Neuronal stem cell (in vitro differentiated cells): ENCODE measurements around the gene GSTO1.

Experiments used
- DNase-seq: peaks from one replicate; pipeline ENCODE4 v3.0.0-alpha.2; 2013; ENCODE audit warnings: low spot score
- H2AFZ ChIP-seq: one replicate; pipeline ENCODE4 v1.6.1; 2013; ENCODE audit warnings: mild to moderate bottlenecking, low read length, inconsistent platforms
- H2AK5ac ChIP-seq: 2 replicates; pipeline ENCODE4 v1.6.1; 2013; ENCODE audit warnings: low read depth, mild to moderate bottlenecking, inconsistent platforms, low read length, moderate library complexity, mixed read lengths
- H2BK120ac ChIP-seq: 2 replicates; pipeline ENCODE4 v1.6.1; 2013; ENCODE audit warnings: low read depth, mild to moderate bottlenecking, inconsistent platforms, low read length, moderate library complexity, mixed read lengths
- H2BK12ac ChIP-seq: one replicate; pipeline ENCODE4 v1.6.1; 2013; ENCODE audit warnings: low read length, inconsistent platforms
- H2BK15ac ChIP-seq: 2 replicates; pipeline ENCODE4 v1.6.1; 2013; ENCODE audit warnings: mild to moderate bottlenecking, low read length, inconsistent platforms, mixed read lengths
- H2BK5ac ChIP-seq: one replicate; pipeline ENCODE4 v1.6.1; 2013; ENCODE audit warnings: inconsistent platforms, mild to moderate bottlenecking, low read length, moderate library complexity
- H3K14ac ChIP-seq: one replicate; pipeline ENCODE4 v1.6.1; 2013; ENCODE audit warnings: low read length, inconsistent platforms
- H3K18ac ChIP-seq: 2 replicates; pipeline ENCODE4 v1.6.1; 2013; ENCODE audit warnings: low read length, inconsistent platforms
- H3K23ac ChIP-seq: 2 replicates; pipeline ENCODE4 v1.6.1; 2013; ENCODE audit warnings: low read depth, mild to moderate bottlenecking, mixed read lengths, low read length, inconsistent platforms; ENCODE audit not compliant: poor library complexity
- H3K27ac ChIP-seq: replicated peaks from 3 replicates; pipeline ENCODE4 v1.5.1; 2013; ENCODE audit warnings: low read length, inconsistent platforms
- H3K27me3 ChIP-seq, 3 experiments: 2 replicates each; pipeline ENCODE4 v1.6.1; 2013; ENCODE audit warnings: low read length in 3 of 3, mild to moderate bottlenecking in 2 of 3, inconsistent platforms in 1 of 3, low read depth in 1 of 3, mixed read lengths in 1 of 3, moderate library complexity in 1 of 3; ENCODE audit not compliant: control insufficient read depth in 3 of 3, insufficient read depth in 3 of 3
- H3K36me3 ChIP-seq, 2 donors: replicated peaks in 1 of 2; 2 replicates each; pipeline ENCODE4 v1.6.1; 2013; ENCODE audit warnings: low read length in 2 of 2; ENCODE audit not compliant: control insufficient read depth in 2 of 2, insufficient read depth in 2 of 2
- H3K4ac ChIP-seq: 2 replicates; pipeline ENCODE4 v1.6.1; 2013; ENCODE audit warnings: inconsistent platforms, mild to moderate bottlenecking, low read length, moderate library complexity
- H3K4me1 ChIP-seq, 2 donors: 1 replicate in 1 of 2; 2 replicates in 1 of 2; pipeline ENCODE4 v1.6.1; 2013; ENCODE audit warnings: low read length in 2 of 2, low read depth in 1 of 2; ENCODE audit not compliant: control insufficient read depth in 2 of 2, insufficient read depth in 1 of 2
- H3K4me2 ChIP-seq: one replicate; pipeline ENCODE4 v1.6.1; 2013; ENCODE audit warnings: mild to moderate bottlenecking, low read length, inconsistent platforms; ENCODE audit not compliant: insufficient read depth, poor library complexity, severe bottlenecking
- H3K4me3 ChIP-seq, 2 donors: 2 replicates each; pipeline ENCODE4 v1.5.1; 2013; ENCODE audit warnings: low read length in 2 of 2, mild to moderate bottlenecking in 2 of 2, inconsistent platforms in 1 of 2, moderate library complexity in 1 of 2
- H3K79me1 ChIP-seq: one replicate; pipeline ENCODE4 v1.6.1; 2013; ENCODE audit warnings: low read depth, mild to moderate bottlenecking, inconsistent platforms, low read length, moderate library complexity
- H3K9ac ChIP-seq: one replicate; pipeline ENCODE4 v1.6.1; 2013; ENCODE audit warnings: mild to moderate bottlenecking, low read depth, low read length, inconsistent platforms; ENCODE audit not compliant: poor library complexity
- H3K9me3 ChIP-seq, 2 donors: replicated peaks in 1 of 2; 2 replicates each; pipeline versions ENCODE3 to v1.6.1; 2013; ENCODE audit warnings: low read length in 2 of 2, mild to moderate bottlenecking in 2 of 2, inconsistent platforms in 1 of 2, low read depth in 1 of 2, mixed read lengths in 1 of 2, moderate library complexity in 1 of 2; ENCODE audit not compliant: control insufficient read depth in 2 of 2, insufficient read depth in 1 of 2
- H4K8ac ChIP-seq: one replicate; pipeline ENCODE4 v1.6.1; 2013; ENCODE audit warnings: low read depth, mild to moderate bottlenecking, inconsistent platforms, low read length, moderate library complexity
- H4K91ac ChIP-seq: one replicate; pipeline ENCODE4 v1.6.1; 2013; ENCODE audit warnings: low read length, low read depth, mild to moderate bottlenecking, inconsistent platforms; ENCODE audit not compliant: poor library complexity
- WGBS, 2 donors: extraction: QIAGEN DNeasy Blood & Tissue Kit; methylation state at CpG; one replicate each; pipeline ENCODE4 v1.1.7; 2013; ENCODE audit warnings: missing lambda C conversion rate in 2 of 2, mixed read lengths in 1 of 2; ENCODE audit not compliant: insufficient read length in 2 of 2, insufficient replicate concordance in 1 of 2; ENCODE audit errors: extremely low coverage in 2 of 2; 5-methylcytosine and 5-hydroxymethylcytosine counted together

GSTO1 gene

GRCh38 chr10:104218751-104219150, 35.9 kb upstream of the GSTO1 start:
- Histone ChIP-seq H2BK5ac (no peak overlapping the region), H2BK120ac (no peak overlapping the region), H2BK15ac (no peak overlapping the region), H3K4me1 (no peaks in the 10 kb centered on the region), H3K27ac (no peak overlapping the region), H3K9ac (no peak overlapping the region), H4K8ac (no peak overlapping the region), H3K36me3 (no peaks in the 10 kb centered on the region), H3K23ac (no peak overlapping the region), H3K14ac (no peak overlapping the region), H3K4ac (no peak overlapping the region), H3K18ac (no peak overlapping the region), H3K4me3 (no peak overlapping the region), H2AK5ac (no peak overlapping the region), H3K79me1 (no peaks in the 10 kb centered on the region), H3K27me3 (no peaks in the 10 kb centered on the region), H2AFZ (no peak overlapping the region), H4K91ac (no peak overlapping the region), H3K9me3 (peaks cover 0 to 5% of the 10 kb centered on the region in 2 donors), H2BK12ac (no peak overlapping the region), H3K4me2 (no peak overlapping the region)
- no CpG with 5 or more reads among the region's 7 CpGs for WGBS, 2 donors
- no peak for DNase-seq

DNA sequence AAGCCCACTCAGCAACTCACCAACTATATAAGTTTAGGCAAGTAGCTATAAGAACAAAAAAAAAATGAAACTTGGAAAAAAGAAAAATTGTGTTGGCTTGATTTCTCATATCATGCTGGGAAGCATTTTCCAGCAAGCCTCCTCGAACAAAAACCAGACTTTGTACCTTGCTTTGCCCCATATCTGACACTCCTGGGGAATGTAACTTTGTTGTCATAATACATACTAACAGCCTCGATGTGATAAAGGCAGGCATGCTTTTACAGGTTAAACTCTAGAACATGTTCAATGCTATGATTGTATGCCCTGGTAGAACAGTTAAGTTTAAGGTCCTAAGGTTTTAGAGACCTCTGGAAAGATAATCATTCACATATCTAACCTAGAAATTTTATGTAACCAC, 34.2 kb upstream of the GSTO1 start:
- no peak overlapping the region for H3K23ac ChIP-seq
- no peaks in the 10 kb centered on the region for H3K4me1 ChIP-seq
- H2BK5ac ChIP-seq = no peak overlapping the region
- no peak overlapping the region for H3K18ac ChIP-seq
- H2BK15ac ChIP-seq = no peak overlapping the region
- no peak overlapping the region for H3K27ac ChIP-seq
- H3K9ac ChIP-seq = no peak overlapping the region
- peaks cover 0 to 5% of the 10 kb centered on the region in 2 donors for H3K9me3 ChIP-seq
- no peak overlapping the region for H3K4me2 ChIP-seq
- no peak overlapping the region for H3K4me3 ChIP-seq
- no peak overlapping the region for H2BK12ac ChIP-seq
- no peak overlapping the region for H3K4ac ChIP-seq
- no peak for DNase-seq
- H3K79me1 ChIP-seq = no peaks in the 10 kb centered on the region
- H3K36me3 ChIP-seq = no peaks in the 10 kb centered on the region
- no peak overlapping the region for H2AK5ac ChIP-seq
- no peak overlapping the region for H2BK120ac ChIP-seq
- no peaks in the 10 kb centered on the region for H3K27me3 ChIP-seq
- H3K14ac ChIP-seq = no peak overlapping the region
- H2AFZ ChIP-seq = no peak overlapping the region
- H4K91ac ChIP-seq = no peak overlapping the region
- WGBS, 2 donors = no CpG with 5 or more reads among the region's 2 CpGs
- no peak overlapping the region for H4K8ac ChIP-seq

- no peak overlapping the region for H4K91ac ChIP-seq
- H4K8ac ChIP-seq = no peak overlapping the region
- no peak overlapping the region for H3K4ac ChIP-seq
- H3K23ac ChIP-seq = no peak overlapping the region
- no peaks in the 10 kb centered on the region for H3K9me3 ChIP-seq
- H2BK5ac ChIP-seq = no peak overlapping the region
- no peak overlapping the region for H3K4me3 ChIP-seq
- no peak overlapping the region for H3K4me2 ChIP-seq
- H3K36me3 ChIP-seq = no peaks in the 10 kb centered on the region
- H2BK120ac ChIP-seq = no peak overlapping the region
- no peak overlapping the region for H3K14ac ChIP-seq
- no peak overlapping the region for H3K18ac ChIP-seq
- no peaks in the 10 kb centered on the region for H3K79me1 ChIP-seq
- H2BK12ac ChIP-seq = no peak overlapping the region
- H3K27ac ChIP-seq = no peak overlapping the region
- H2BK15ac ChIP-seq = no peak overlapping the region
- DNase-seq = no peak
- H3K4me1 ChIP-seq = no peaks in the 10 kb centered on the region
- H2AFZ ChIP-seq = no peak overlapping the region
- no peak overlapping the region for H2AK5ac ChIP-seq
- no peak overlapping the region for H3K9ac ChIP-seq
- H3K27me3 ChIP-seq = no peaks in the 10 kb centered on the region
Observed at GRCh38 chr10:104223304-104223703, 31.4 kb upstream of the GSTO1 start.

DNA sequence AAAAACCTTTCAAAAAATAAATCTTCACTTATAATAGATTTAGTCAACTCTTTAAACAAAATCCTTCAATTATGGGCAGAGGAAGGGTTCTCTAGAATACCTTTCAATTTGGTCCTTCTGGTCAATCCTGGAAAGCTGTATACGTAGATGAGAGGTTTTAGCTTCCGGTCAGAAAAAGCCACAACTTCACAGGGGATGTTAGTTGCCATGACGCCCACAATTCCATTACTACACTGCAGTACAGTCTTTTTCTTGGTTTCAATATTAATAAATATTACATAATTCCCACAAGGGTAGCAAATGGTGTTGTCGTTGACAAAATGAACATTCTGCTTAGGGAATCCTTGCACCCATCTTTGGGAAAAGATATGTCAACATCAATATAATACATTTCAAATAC, 24.2 kb upstream of the GSTO1 start:
- H3K4me1 ChIP-seq = peaks cover 0 to 1% of the 10 kb centered on the region in 2 donors
- H3K18ac ChIP-seq = no peak overlapping the region
- DNase-seq = no peak
- H2BK5ac ChIP-seq = no peak overlapping the region
- H3K23ac ChIP-seq = no peak overlapping the region
- no CpG with 5 or more reads among the region's 4 CpGs for WGBS, 2 donors
- no peak overlapping the region for H2AFZ ChIP-seq
- H4K8ac ChIP-seq = no peak overlapping the region
- H2BK12ac ChIP-seq = no peak overlapping the region
- H3K4me3 ChIP-seq = no peak overlapping the region
- H3K4ac ChIP-seq = no peak overlapping the region
- H3K9ac ChIP-seq = no peak overlapping the region
- no peak overlapping the region for H3K27ac ChIP-seq
- H3K79me1 ChIP-seq = no peaks in the 10 kb centered on the region
- H3K14ac ChIP-seq = no peak overlapping the region
- no peak overlapping the region for H2AK5ac ChIP-seq
- peaks cover 0 to 6% of the 10 kb centered on the region in 2 donors for H3K9me3 ChIP-seq
- no peak overlapping the region for H4K91ac ChIP-seq
- no peak overlapping the region for H2BK120ac ChIP-seq
- H3K4me2 ChIP-seq = no peak overlapping the region
- H2BK15ac ChIP-seq = no peak overlapping the region
- no peaks in the 10 kb centered on the region for H3K36me3 ChIP-seq
- H3K27me3 ChIP-seq = no peaks in the 10 kb centered on the region
